Measurements from ENCODE around the gene MYO5C.
A peak's percentile ranks its signal among the peaks of the same experiment; 100 is the strongest.

The MYO5C gene

GRCh38 chr15:52206446-52206845, 89.2 kb downstream of the MYO5C start:
- DNase-seq (ENCODE audit: low spot score) = no peak

DNA sequence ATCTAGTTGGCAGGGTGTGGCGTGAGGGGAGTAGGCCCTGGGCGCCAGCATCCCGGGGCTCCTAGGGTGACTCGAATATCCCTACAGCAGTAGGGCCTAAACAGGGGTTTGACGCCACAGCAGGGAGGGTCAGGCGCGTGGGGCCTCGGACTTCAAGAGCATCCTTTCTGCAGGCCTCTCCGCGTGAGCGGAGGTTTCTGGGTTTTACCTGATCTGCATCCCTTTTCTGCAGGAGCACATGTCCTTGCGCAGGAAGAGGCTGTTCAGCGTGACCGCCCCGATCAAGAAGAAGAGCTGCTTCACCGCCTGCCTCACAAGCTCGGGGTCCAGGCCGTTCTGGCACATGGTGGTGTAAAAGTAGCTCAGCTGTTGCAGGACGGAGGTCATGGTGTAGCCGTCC, 90.9 kb downstream of the MYO5C start:
- no peak for DNase-seq (ENCODE audit: low spot score)

- DNase-seq (ENCODE audit: low spot score) = peak; percentile 29
Observed at GRCh38 chr15:52200831-52201365, 94.7 kb downstream of the MYO5C start.

DNA sequence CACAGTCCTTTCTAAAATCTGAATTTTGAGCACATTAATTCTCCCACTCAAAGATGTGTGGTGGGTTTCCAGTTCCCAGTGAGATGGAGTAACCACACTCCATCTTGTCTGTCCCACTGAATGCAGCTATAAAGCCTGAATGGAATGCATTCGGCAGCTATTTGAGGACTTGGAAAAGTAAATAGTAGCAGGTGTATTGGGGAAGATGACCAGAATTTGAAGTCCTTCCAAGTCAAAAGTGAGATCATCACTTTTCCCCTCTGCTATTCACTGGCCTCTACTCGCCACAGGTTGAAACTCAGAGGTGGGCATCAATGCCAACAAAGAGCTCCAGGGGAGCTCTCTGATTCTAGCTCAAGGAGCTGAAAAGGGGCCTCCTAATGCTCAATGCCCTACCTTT, 96.3 kb downstream of the MYO5C start:
- DNase-seq (ENCODE audit: low spot score) = no peak

GRCh38 chr15:52196891-52197290, 98.7 kb downstream of the MYO5C start:
- no peak for DNase-seq (ENCODE audit: low spot score)

DNA sequence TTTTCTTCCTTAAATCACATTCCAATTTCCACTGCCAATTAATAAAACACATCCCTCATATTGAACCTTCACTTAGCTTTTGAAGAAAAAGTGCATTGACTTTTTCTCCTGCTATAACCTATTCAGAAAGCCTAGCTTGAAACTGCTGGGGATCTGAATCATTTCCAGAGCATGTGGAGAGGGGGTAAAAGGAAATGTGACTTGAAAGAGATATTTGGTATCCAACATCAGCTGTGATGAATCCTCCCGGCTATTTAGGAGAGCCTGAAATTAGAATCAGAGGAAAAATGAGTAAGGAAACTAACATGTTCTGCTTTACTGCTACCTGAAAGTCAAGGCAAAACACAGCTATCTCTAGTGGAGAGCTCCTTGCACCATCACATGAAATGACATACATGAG, 101.8 kb downstream of the MYO5C start:
- DNase-seq (ENCODE audit: low spot score) = no peak

DNA sequence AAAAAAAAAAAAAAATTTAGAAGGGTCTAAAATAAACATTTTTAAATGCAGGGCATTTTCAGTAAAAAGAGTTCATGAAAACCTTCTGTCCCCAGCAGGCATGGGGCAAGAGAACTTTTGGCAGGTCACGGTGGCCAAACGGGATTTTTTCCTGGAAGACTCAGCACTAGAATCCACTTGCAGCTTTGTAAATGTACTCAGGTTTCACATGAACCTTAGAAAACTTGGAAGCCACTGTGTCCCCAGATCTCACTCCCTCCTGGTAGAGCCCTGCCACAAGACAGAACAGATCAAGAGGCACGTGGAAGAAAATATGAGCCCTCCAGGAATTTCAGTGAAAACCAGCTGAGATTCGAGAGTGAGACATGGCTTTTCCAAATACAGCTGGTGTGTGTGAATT, 102.3 kb downstream of the MYO5C start:
- no peak for DNase-seq (ENCODE audit: low spot score)

- no peak for DNase-seq (ENCODE audit: low spot score)
Observed at GRCh38 chr15:52191207-52191606, 104.4 kb downstream of the MYO5C start, which contains the start of gene GNB5. Gene GNB5, minus strand, starts transcription at chr15:52191392. Its CDS starts 6,716 bp downstream, at chr15:52184676.

GRCh38 chr15:52186651-52187486, 108.7 kb downstream of the MYO5C start:
- no peak for DNase-seq (ENCODE audit: low spot score)

DNA sequence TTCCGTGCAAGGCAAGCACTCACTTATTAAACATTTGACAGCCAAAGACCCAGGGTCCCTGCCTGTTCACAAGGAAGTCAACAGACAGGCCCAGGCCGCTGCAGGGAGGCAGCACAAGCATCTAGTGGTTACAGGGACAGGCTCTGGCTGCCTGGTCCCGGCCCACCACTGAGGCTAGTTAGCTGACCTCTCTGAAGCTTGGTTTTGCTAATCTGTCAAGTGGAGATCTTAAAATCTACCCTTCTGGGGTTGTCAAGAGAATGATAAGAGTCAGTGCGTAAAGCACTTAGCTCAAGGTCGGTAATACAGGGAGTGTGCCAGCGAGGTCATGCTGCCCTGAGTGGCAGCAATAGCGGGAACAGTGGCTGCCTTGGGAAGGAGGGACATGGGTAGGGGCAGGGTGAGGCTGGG, 110.4 kb downstream of the MYO5C start:
- DNase-seq (ENCODE audit: low spot score) = no peak

DNA sequence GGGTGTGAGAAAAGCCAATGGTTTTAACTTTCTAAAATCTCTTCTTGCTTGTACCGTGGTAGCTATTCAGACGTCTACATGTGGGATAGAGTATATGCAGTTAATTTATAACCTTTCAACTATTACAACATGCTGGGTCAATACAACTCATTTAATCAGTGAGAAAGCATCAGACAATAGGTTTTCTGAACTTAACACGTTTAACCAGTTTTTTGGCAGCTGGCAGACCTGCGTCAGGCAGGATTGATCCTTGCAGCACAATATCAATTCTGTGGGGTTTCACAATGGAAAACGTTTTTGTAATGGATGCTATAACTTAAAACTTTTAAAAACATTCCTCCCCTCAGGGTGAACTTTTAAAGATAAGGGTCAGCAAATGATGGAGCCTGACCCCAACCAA, 110.9 kb downstream of the MYO5C start:
- no peak for DNase-seq (ENCODE audit: low spot score)

DNA sequence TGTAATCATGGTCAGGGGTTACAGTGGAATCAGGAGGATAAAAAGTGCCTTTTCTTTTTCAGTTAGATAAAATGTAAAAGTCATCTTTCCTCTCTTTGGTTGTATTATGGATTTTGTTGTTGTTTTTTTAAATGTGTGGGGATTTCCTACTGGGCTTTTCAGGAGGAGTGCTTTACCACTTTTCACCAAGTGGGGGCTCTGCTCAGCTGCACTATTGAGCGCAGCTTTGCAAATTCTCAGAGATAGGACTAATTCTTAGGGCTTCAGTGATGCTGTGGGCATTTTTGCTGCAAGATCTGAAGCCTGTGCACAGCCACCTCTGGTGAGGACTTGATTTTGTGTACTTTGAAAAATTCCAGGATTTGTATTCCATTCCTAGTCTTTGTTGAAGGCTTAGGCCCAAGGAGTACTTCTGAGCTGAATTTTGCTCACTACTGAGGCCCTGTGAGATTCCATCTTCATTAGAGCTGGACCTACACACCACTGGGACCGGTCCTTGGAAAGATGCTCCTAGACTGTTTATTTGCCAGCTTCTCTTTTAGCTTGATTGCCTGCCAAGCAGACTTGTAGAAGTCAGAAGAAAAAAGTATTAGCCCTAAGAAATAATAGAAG, 111.9 kb downstream of the MYO5C start:
- peak; percentile 70 for DNase-seq (ENCODE audit: low spot score)

DNA sequence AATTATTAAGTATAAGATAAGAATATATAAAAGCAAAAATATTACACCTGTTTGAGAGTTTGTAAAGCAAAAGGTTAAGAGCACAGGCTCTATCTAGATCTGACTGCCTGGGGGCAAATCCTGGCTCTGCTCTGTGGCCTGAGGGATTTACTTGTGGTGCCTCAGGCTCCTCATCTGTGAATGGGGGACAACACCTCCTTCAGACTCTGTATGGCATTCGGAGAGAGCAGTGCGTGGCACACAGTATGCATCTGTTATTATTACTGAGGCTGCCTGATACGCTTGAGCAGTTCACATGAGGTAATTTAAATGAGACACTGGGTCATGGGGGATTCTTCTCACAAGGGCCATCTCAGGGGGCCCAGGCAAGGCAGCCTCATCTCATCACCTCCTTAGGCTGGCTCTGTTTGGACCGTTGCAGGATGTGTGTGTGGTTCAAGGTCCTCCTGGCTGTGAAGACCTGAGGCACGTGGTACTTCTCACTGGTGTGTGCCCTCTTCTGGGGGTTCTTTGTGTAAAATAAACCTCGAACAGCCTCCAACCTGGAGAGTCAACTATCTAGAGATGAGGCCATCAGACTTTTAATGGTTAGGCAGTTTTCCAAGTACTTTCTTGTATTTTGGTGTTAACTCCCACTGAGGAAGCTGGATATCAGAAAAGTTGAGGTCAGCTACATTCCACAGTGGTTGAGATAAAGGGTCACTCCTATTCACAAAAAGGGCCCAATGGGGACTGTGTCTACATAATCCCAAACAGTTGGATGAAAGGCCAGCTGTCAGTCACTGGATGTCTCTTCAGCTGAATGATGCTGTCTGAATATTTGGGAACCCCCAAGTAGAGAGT, 113.4 kb downstream of the MYO5C start:
- DNase-seq (ENCODE audit: low spot score) = no peak

DNA sequence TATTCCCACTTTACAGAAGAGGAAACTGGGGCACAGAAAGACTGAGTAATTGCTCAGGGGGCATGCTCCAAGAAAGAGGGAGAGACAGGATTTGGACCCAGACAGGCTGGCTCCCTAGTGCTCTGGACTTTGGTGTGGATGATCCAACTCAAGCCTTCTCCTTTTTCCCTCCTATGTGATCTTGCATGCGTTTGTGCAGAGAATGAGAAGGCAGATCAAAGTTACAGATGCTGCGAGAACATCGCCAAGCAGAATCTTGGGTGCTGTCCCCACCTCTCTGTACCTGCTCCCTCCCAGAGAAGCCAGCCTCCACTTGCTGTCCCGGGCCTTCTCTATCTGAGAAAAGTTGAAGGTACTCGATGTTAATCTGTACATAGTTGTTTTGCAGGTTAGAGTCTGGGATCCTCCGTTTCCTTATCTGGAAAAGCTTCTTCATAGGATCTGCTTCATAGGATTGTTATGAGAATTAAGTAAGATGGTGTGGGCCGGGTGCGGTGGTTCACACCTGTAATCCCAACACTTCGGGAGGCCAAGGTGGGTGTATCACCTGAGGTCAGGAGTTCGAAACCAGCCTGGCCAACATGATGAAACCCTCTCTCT, 114.7 kb downstream of the MYO5C start:
- no peak for DNase-seq (ENCODE audit: low spot score)

- no peak for DNase-seq (ENCODE audit: low spot score)
Observed at GRCh38 chr15:52180196-52180835, 115.3 kb downstream of the MYO5C start.

DNA sequence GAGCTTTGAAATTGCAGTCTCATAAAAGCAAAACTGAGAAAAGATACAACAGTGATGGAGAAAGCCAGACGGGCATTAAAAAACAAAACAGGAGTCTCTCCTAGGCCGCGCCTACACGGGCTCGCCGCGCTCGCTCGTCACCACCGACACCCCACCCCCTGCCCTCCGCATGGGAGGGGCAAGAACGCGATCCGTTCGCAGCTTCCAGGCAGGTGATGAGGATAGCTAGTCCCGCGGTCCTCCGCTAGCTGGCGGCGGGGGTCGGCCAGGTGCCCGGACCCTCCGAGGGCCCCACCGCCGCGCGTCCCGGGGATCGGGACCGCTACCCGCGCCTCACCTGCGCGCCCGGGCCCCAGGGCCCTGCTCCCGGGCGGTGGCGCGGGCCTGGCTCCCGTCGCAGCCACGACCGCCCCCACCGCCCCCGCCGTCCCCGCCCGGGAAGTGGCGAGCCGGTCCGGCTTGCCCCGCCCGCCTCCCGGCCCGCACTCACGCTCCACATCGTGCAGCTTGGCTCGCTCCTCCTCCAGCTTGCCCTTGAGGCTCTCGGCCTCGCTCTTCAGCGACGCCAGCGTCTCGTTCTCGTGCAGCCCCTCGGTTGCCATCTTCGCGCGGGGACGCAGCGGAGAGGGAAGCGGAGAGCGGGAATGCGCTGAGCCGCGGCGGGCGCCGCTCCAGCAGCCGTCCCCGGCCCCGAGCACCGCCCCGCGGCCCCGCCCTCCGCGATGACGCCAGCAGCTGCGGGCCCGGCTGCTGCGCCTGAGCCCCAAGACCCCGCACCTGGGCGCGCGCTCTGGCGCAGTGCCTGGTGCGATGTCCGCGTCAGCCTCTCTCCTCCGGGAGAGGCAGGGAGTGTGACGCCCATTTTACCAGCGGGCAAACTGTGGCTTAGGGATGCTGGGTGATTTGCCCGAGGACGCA, 116.1 kb downstream of the MYO5C start:
- DNase-seq (ENCODE audit: low spot score) = peak; percentile 96

GRCh38 chr15:52178765-52179164, 116.8 kb downstream of the MYO5C start:
- peak; percentile 24 for DNase-seq (ENCODE audit: low spot score)

- DNase-seq (ENCODE audit: low spot score) = no peak
Observed at GRCh38 chr15:52172869-52173268, 122.7 kb downstream of the MYO5C start.

DNA sequence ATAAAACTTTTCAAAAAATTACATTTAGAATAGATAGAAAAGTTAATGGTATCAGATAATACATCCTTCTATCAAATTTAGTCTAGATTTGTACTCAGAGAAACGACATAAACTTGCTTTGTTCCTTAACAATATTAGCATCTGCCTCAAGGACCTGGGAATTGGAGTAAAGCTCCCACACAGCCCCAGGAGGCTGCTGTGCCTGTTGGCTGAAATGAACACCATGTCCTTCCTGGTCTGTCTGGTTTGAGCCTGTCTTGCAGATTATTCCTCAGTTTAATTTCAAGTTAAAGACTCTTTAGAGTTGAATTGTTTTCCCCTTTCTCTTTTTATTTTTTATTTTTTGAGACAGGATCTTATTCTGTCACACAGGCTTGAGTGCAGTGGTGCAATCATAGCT, 123.8 kb downstream of the MYO5C start:
- DNase-seq (ENCODE audit: low spot score) = no peak

DNA sequence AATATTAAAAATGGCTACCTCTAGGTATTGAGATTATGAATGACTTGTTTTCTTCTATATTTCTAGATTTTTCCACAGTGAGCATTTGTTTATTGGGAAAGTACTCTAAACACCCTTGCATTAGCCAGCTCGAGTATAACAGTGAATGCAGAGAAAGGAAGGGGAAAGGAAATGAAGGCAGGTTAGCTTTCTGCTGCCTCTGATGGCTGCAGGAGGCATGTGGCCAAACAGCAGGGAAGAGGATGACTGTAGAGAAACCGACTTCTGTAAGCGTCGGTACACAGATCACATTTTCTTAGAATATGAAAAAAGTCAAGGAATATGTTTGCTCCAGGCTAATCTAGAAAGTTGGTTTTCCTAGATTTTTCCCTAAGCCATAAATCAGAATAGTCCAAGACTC, 124.2 kb downstream of the MYO5C start:
- DNase-seq (ENCODE audit: low spot score) = no peak

All from AG20443 (cell line).